Measurements from ENCODE around the gene TREM1. TPM values are rescaled to one million over a fixed set of nuclear protein-coding genes. Genes with fewer than 3 reads are reported as not detected.

TREM1 gene
- total RNA-seq, 4 donors from 2014 or later, result 0.59 to 2.3 (median 1.0) TPM

- Histone ChIP-seq H3K27ac (no peak overlapping the region), H3K4me1 (peaks cover 0 to 11% (median 0%) of the 10 kb centered on the region in 3 donors), H3K36me3 (no peaks in the 10 kb centered on the region), H3K4me3 (no peak overlapping the region), H3K27me3 (peaks cover 0 to 73% (median 2%) of the 10 kb centered on the region in 4 donors), H3K9me3 (no peaks in the 10 kb centered on the region)
- TF ChIP-seq POLR2A (IDR thresholded peaks at IDR 0.05), result no peak
- no peak for TF ChIP-seq CTCF (IDR thresholded peaks at IDR 0.05)
- WGBS, 2 donors, result 79 to 87% methylated on average over 4 of the region's 4 CpGs
- intact Hi-C loops (cut with DNase I), result no loop called here
- DNase-seq, result no peak
Measured at GRCh38 chr6:41321183-41321582, 34.7 kb upstream of the TREM1 start.

GRCh38 chr6:41318654-41319565 is 32.4 kb upstream of the TREM1 start:
- no peak overlapping the region for H3K27ac ChIP-seq
- H3K36me3 ChIP-seq, result no peaks in the 10 kb centered on the region
- DNase-seq, result no peak
- TF ChIP-seq POLR2A (IDR thresholded peaks at IDR 0.05), result no peak
- peak; percentile 94 to 100 (median 98) for TF ChIP-seq CTCF (IDR thresholded peaks at IDR 0.05)
- H3K9me3 ChIP-seq, result no peaks in the 10 kb centered on the region
- peak overlapping the region in 2 of 4 donors; percentile 4 to 49 for H3K4me3 ChIP-seq
- peaks cover 0 to 75% (median 2%) of the 10 kb centered on the region in 4 donors for H3K27me3 ChIP-seq
- 10 to 21% methylated on average over 9 to 11 of the region's 33 CpGs for WGBS, 2 donors
- peaks cover 0 to 11% (median 0%) of the 10 kb centered on the region in 3 donors for H3K4me1 ChIP-seq
- intact Hi-C loops (cut with DNase I), result no loop called here

- TF ChIP-seq CTCF (IDR thresholded peaks at IDR 0.05), result no peak
- no peak for TF ChIP-seq POLR2A (IDR thresholded peaks at IDR 0.05)
- H3K4me1 ChIP-seq, result peaks cover 0 to 11% (median 0%) of the 10 kb centered on the region in 3 donors
- peaks cover 0 to 75% (median 2%) of the 10 kb centered on the region in 4 donors for H3K27me3 ChIP-seq
- WGBS, 2 donors, result 28% methylated on average over 8 to 9 of the region's 9 CpGs
- H3K9me3 ChIP-seq, result no peaks in the 10 kb centered on the region
- peak overlapping the region in 1 of 4 donors; percentile 49 for H3K4me3 ChIP-seq
- DNase-seq, result no peak
- intact Hi-C loops (cut with DNase I), result no loop called here
- H3K27ac ChIP-seq, result no peak overlapping the region
- H3K36me3 ChIP-seq, result no peaks in the 10 kb centered on the region
Measured at GRCh38 chr6:41318261-41318653, 31.8 kb upstream of the TREM1 start.

- peaks cover 0 to 84% (median 7%) of the 10 kb centered on the region in 4 donors for H3K27me3 ChIP-seq
- H3K36me3 ChIP-seq, result no peaks in the 10 kb centered on the region
- no peak for TF ChIP-seq CTCF (IDR thresholded peaks at IDR 0.05)
- TF ChIP-seq POLR2A (IDR thresholded peaks at IDR 0.05), result no peak
- no peak for DNase-seq
- no peaks in the 10 kb centered on the region for H3K9me3 ChIP-seq
- intact Hi-C loops (cut with DNase I), result no loop called here
- H3K4me1 ChIP-seq, result peaks cover 0 to 11% (median 0%) of the 10 kb centered on the region in 3 donors
- H3K27ac ChIP-seq, result no peak overlapping the region
- no peak overlapping the region for H3K4me3 ChIP-seq
- WGBS, 2 donors, result 74 to 76% methylated on average over 1 of the region's 1 CpG
Measured at GRCh38 chr6:41315943-41316620, 29.6 kb upstream of the TREM1 start.

GRCh38 chr6:41315203-41315602 is 28.7 kb upstream of the TREM1 start:
- Histone ChIP-seq H3K27me3 (peaks cover 0 to 93% (median 7%) of the 10 kb centered on the region in 4 donors), H3K9me3 (no peaks in the 10 kb centered on the region), H3K4me3 (no peak overlapping the region), H3K36me3 (no peaks in the 10 kb centered on the region), H3K4me1 (peaks cover 0 to 11% (median 0%) of the 10 kb centered on the region in 3 donors), H3K27ac (no peak overlapping the region)
- no peak for DNase-seq
- 51 to 56% methylated on average over 2 of the region's 2 CpGs for WGBS, 2 donors
- TF ChIP-seq POLR2A (IDR thresholded peaks at IDR 0.05) (no peak), CTCF (IDR thresholded peaks at IDR 0.05) (no peak)
- intact Hi-C loops (cut with DNase I), result no loop called here

Data from esophagus squamous epithelium (tissue), 5 donors.